HG03558 (cell line): ENCODE data around the gene ART5.

Source experiments
- ATAC-seq: cut with Tn5 transposase; IDR thresholded peaks from one replicate; pipeline ENCODE4 v1.9.1; 2021; ENCODE audit warnings: moderate number of reproducible peaks; ENCODE audit not compliant: unreplicated experiment; ENCODE audit errors: extremely low read depth

ART5 gene, protein sequence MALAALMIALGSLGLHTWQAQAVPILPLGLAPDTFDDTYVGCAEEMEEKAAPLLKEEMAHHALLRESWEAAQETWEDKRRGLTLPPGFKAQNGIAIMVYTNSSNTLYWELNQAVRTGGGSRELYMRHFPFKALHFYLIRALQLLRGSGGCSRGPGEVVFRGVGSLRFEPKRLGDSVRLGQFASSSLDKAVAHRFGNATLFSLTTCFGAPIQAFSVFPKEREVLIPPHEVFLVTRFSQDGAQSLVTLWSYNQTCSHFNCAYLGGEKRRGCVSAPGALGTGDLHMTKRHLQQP

DNA sequence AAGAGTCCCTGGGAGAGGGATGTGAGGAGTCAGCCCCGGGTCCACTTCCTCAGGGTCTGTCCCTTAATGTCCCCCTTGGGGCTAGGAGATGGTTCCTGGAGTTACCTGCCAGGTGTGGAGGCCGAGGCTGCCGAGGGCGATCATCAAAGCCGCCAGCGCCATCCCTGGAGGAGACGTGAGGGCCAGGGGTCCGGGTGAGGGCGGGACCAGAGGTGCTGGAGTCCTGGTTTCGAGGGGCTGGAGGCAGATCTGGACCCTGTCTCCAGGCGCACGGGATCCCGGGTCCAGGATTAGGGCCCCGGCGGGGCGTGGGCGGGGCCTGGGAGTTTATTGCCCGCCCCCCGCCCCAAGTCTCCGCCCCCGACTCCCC is at the start of gene ART5:
ART5 (minus strand) TSS at position 292 of the 370 bp plus-strand sequence; CDS start at position 162, 130 bp downstream.
- no peak for ATAC-seq

DNA sequence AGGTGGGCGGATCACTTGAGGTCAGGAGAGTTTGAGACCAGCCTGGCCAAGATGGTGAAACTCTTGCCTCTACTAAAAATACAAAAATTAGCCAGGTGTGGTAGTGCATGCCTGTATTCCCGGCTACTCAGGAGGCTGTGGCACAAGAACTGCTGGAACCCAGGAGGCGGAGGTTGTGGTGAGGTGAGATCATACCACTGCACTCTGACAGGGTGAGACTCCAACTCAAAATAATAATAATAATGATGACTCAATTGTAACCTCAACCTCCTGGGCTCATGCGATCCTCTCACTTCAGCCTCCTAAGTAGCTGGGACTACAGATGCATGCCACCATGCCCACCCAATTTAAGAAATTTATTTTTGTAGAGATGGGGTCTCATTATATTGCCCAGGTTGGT is 45.0 kb upstream of the ART5 start:
- no peak for ATAC-seq

DNA sequence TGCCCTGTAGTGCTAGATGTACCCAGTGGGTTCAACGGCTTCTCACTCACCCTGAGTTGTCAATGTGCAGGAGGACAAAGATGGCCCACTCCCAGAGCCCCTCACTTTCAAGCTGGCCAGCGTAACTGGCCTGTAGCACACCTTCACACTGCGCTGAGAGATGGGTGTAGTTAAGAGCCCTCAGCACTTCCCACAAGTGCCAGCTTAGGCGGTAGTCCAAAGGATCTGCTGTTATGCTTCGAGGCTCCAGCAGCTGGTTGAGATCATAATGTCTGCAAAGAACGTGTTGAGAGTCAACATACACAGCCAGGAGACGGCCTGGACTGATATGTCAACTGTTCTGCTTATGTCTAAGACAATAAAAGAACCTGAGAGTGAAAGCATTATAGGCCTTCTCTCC is 44.1 kb upstream of the ART5 start:
- no peak for ATAC-seq

DNA sequence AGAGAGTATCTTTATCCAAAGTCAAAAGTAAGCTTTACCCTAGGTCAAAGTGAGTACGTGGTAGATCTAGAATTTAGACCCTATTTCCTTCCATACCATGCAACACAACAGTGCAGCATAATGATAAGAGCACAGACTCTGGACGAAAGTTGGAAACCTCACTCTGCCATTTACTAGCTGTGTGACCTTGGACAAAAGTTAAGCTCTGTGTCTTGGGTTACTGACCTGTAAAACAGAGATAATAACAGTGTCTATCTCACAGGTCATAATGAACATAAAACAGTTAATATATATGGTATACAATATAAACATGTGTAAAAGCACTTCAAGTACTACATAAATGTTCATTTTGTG is 43.0 kb upstream of the ART5 start:
- no peak for ATAC-seq

DNA sequence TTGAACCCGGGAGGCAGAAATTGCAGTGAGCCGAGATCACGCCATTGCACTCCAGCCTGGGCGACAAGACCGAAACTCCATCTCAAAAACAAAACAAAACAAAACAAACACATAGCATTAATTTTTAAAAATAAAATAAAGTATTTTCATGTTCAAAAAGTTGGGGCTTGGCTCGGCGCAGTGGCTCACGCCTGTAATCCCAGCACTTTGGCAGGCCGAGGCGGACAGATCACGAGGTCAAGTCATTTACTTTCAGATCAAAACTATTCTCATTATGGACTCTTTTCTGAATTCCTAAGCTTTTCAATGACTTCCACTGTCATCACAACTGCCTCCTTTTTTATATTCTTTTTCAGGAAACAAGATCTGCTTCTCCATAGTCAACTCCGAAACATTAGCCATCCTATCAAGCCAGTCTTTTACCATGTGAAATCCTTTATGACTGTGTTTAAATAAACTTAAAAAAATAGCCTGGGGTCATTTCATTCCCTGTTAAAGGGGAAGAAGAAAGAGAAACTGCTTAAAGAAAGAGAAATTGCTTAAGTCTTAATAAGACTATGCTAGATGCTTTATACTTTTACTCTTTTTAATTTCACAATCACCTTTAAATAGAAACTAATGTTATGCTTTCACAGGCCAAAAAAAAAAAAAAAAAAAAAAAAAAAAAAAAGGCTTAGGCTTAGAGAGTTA is 42.5 kb upstream of the ART5 start:
- ATAC-seq = no peak

DNA sequence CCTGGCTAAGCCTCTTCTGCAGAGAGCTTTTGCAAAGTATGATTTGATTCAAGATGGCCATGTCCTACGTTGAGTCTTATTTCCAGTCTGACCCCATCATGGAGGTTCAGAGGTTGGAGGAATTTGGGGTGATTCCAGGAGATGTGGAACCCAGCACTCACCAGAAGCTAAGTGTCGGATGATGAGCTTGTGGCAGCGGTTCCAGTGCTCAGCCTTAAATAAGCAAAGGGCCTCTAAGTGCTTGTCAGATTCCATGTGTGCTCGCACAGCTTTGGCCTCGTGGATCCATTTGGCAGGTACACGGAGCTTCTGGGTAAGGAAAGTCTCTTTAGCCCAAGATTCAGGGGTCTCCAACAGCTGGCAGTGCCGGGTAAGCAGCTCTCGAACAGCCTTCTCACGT is 41.2 kb upstream of the ART5 start:
- no peak for ATAC-seq

DNA sequence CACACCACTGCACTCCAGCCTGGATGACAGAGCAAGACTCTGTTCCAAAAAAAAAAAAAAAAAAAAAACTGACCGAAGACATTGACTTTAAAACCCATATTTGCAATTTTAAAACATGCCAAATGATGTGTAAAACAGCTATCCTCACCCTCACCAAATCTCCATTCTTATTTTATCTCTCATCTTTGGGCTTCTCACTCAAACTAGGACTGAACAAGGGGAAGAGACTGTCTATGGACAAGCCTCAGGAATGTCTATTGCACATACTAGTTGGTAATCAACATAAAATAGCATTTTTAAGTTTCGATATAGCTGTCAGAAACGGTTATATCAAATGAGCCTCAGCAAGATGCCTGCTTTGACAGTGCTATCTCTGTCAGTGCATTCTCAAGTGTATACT is 37.3 kb upstream of the ART5 start:
- no peak for ATAC-seq

DNA sequence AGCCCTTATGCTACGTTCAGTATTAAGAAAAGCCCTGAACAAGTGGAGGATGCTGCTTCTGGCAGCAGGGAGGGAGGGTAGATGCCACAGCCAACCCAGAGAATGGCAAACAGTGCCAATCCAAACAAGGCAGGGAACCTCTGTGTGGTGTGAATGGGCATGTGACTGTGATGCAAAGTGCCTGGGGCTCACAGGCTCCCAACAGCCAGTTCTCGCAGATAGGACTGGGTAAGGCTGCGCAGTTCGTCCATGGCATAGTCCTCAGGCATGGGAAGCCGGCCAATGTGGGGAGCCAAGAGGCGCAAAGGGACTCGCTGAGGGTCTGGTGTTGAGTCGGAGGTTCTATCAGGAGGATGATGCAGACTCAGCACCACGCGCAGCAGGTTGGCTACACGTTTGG is 34.2 kb upstream of the ART5 start:
- no peak for ATAC-seq

DNA sequence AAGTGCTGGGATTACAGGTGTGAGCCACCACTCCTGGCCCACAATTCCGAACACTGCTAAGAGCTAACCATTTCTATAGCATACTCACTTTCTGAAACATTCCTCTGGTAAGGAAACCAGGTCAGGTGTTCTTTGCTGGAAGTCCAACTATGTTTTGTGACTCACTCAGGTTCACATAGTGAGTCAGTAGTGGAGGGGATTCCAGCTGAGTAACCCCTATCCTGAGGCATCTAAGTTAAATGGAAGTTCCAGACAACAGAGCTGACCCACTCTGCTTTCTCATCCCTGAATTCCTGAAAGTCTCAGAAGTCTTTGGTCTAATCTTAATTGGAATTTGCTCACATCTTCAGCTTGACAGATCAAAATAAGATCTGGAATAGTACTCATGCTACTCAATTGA is 32.4 kb upstream of the ART5 start:
- no peak for ATAC-seq

DNA sequence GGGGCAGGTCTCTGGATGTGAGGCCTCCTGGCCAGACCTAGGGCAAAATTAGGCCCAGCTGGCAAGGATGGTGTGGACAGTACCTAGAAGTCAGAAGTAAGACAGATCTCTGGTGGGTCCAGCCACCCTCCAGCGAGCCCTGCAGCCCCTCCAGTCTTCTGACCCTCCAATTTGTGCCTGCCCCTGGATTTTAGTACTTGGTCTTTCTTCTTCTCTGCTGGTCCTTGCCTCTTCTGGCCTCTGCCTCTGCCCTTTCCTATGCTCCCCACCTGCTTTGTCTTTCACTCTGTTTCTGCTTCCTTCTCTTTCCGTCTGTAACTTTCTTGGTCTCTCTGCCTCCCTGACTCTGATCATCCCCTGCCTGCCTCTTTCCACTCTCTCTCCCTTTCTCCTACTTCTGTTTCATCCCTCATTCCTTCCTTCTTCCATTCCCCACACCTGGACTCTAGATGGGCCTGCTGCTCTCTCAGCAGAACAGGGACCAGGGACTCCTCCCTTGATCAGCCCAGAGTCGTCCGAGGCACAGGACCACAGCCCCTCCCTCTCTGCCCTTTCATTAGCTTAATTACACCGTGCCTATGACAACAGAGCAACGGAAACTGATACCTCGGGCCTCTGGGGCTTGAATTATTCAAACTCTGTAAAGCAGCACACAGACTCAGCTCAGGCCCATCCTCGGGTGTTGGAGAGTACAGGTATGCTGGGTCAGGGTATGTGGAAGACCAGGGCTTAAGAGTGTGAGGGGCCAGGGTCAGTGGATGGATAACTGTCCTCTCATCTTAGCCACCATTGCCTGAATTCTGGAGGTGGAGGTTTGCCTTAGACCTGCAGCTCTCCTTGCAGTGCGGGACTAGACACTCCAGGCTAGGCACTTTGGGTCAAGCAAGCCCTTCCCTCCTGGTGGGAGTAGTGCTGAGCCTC is 29.8 kb upstream of the ART5 start, which contains the start of gene CHRNA10:
CHRNA10 (minus strand) TSS at position 51 of the 921 bp plus-strand sequence. CDS start 72 bp downstream, outside the sequence.
- no peak for ATAC-seq

DNA sequence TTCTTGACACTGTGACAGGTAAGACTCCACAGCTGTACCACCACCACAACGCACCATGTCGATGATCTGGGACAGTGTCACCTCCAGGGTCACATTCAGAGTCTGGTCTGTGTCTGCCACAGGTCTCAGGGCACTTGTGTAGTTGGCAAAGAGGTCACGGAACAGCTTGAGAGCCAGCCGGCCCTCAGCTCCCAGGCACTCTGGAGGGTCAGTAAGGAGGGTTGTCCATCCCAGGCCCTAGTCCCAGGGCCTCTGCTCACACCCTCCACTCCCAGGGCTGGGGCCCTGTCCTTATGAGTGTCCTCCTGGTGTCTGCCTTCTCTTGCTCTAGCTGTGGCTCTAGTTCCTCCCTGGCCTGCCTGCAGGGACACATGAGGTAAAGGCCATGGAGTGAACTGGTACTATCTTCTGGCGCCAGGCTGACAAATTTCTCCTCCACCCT is 28.0 kb upstream of the ART5 start:
- no peak for ATAC-seq

DNA sequence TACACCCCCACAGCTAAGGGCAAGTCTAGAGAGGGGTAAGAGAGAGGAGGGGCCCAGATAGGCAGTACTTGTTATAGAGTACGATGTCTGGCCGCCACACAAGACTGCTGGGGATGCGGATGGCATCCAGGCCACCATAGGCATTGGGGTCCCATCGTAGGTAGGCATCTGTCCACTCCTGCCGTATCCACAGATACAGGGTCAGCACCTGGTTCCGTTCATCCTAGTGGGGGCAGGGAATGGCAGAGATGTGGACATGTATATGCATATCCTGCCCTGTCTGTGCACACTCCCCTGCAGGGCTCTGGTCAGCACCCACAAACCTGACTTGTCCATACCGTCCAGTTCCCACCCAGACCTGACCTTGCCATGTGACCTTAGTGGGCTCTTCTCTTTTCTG is 27.3 kb upstream of the ART5 start:
- no peak for ATAC-seq

DNA sequence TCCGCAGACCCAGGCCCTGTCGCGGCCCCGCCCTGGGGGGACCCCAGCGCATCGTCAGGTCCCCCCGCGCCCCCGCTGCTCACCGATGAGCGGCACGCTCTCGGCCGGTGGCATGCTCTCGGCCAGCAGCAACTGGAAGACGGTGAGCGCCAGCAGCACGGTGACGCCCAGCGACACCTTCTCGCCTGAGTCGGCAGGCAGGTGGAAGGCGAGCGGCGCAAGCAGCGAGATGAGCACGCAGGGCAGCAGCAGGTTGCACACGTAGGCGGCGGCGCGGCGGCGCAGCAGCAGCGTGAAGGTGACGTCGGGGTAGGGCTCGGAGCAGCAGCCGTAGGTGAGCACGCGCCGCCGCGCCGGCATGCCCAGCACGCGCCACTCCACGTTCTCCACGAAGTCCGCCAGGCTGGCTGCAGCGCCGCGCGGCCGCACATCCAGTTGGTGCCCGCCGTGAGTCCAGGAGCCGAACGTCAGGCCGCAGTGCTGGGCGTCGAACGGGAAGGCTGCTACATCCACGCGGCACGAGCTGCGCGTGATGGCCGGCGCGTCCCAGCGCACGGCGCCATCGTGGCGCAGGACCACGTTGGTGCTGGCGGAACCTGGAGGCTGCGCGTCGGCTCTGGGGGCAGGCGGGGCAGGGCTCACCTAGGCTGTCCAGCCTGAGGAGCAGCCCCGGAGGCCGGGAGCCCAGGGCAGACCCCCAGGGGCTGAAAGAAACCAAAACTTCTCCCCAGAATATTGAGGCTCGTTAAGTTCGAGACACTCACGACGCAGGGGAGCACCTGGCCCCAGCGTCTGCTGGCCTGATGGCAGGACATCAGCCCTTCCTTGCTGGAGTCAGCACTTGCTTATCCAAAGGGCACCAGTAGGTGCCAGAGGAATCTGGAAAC is 25.6 kb upstream of the ART5 start:
- no peak for ATAC-seq

DNA sequence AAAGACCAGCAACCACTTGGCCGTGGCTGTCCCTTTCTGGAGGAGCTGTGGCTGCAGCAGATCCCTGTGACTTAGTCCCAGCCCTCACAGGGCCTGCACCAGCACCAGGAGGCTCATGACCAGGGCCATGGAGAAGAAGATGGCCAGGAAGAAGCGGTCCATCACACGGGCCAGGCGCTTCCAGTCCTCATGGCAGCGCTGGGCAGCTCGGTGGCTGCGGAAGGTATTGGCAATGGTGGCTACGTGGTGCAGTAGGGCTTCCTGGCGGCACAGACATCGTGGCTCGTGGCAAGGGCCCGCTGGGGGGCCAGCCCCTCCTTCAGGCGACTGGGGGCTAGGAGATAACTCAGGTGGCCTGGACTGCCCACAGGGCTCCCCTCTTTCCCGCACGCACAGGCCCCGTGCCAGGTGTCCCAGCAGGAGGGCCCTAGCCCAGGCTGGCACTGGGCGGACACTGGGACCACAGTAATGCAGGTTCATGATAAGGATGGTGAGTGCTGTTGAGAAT is 24.3 kb upstream of the ART5 start:
- no peak for ATAC-seq

DNA sequence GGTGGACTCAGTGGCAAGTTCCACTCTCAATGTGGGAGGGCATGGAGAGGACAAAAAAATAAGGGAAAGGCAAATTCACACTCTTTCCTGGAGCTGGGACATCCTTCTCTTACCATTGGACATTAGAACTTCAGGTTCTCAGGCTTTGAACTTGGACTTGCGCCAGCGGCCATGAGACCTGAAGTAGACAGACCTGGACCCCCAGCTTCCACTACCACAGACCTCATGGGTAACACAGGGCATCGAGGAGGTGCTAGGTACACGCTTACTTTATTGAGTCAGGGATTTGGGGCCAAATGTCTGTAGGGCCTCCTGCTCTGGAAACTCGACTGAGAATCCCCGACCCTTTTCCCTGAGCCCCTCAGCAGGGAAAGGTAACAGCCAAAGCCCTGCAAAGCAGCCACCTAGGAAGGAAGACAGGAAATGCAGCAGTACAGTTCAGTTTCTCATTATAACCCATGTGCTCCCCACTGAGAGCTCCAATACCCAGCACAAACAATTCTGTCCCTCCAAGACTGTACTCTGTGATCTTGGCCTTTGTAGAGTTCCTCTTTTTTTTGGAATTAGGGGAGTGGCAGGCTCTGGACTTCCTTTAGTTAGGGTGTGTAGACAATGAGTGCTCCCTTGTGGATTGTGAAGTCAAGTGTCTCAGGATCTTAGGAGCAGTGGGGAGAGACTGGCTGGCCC is 23.7 kb upstream of the ART5 start:
- no peak for ATAC-seq

DNA sequence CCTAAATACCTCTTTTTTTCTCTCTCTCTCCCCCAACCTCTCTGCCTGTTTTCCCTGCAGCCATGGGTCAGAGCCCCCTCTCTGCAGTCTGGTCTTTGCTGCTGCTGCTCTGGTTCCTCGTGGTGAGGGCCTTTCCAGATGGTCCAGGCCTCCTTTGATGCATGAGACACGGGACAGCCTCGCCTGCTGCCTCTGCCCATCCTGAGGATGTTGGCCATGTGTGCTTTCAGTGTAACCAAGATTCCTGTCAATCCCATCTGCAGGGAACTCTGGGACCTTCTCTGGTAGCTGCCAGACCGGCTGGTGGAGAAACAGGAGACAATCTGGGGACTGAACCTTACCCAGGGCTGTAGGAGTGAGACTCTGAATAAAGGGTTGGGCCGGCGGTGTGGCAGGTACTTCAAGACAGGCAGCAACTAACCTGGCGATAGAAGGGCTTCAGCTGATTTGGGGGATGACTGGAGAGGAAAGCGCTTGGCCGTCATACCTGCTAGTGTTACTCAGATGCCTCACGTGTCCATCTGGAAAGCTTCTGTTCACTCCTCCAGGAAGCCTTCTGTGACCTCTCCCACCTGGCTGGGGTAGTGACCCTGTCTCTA is 22.3 kb upstream of the ART5 start:
- ATAC-seq = no peak

DNA sequence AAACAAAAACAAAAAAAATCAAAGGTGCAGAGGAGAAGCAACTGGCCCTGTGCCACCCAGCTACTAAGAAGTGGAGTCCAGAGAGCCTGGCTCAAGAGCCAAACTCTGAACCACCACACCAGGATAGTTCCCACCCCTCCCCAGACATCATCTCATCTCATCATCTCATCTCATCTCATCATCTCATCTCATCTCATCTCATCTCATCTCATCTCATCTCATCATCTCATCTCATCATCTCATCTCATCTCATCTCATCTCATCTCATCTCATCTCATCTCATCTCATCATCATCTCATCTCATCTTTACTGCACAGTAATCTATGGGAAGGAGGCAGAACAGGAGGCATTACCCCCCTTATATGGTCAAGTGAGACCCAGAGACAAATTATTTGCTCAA is 21.1 kb upstream of the ART5 start:
- ATAC-seq = no peak

DNA sequence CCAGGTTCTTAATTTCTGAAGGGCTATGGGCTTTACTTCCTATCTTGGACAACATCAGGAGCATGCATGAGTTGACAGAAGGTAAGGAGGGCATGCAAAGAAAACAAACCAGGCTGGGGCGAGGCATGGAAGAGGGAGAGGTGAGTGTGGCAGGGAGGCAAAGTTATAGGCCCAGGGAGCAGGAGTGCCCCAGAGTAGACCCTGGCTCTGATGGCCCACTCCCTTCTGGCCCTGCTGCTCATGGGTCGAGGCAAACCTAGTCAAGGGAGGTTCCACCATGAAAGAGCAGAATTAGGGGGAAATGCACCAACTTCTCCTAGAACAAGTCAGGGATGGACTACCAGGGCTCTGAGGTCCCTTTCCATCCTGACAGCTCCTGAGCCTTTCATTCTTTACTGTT is 19.2 kb upstream of the ART5 start:
- no peak for ATAC-seq
